ENCODE results near the gene PNRC2.

PNRC2 gene, protein sequence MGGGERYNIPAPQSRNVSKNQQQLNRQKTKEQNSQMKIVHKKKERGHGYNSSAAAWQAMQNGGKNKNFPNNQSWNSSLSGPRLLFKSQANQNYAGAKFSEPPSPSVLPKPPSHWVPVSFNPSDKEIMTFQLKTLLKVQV

DNA sequence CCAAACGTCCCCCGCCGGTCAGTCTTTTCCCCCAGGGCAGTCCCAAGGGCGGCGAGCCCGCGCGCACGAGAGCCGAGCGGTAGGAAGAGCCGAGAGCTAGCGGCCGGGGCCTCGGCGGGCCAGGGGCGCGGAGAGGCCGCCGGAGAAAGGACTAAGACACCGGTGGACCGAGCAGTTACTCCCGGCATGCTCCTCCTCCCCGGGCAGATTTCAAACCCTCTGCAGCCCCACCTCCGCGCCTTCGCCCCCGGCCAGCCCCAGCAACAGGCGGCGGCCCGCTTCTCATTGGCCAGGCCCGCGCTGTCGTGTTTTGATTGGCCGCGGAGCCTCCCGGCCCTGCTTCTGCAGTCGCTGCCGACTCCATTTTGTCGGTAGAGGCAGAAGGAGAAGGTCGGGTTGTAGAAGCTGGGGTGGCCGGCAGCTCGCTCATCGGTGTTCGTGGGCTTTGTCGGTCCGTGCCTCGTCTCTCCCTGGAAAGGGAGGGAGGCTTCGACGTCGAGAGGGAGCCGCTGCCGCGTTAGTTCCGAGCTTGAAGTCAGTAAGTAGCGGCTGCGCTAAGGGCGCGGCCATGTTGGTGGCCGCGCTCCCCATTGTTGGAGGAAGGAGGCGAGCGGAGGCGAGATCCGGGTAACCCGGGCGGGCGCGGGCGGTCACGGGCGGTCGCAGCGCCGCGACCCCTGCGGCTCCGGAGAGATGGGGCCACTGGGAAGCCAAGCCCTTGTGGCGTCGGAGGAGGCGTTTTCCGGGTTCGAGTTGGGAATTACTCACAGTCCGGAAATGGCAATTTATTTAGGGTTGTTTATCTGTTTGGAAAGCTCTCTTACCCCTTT lies at the start of gene PNRC2:
TSS of gene PNRC2 (plus strand) at position 368 of the 830 bp plus-strand sequence. CDS start 1,630 bp downstream, outside the sequence.
- Histone ChIP-seq H3K4me1 (ENCODE audit: insufficient read depth, low read length) (peaks cover 14% of the 10 kb centered on the region), H3K9me3 (ENCODE audit: control insufficient read depth, insufficient read depth, low read length) (no peaks in the 10 kb centered on the region), H3K9ac (ENCODE audit: low read depth, low read length) (peak within 1 kb of the TSS; percentile 95), H3K36me3 (ENCODE audit: insufficient read depth, low read length) (no peaks in the 10 kb centered on the region; the same call in none of the 2 replicates)

DNA sequence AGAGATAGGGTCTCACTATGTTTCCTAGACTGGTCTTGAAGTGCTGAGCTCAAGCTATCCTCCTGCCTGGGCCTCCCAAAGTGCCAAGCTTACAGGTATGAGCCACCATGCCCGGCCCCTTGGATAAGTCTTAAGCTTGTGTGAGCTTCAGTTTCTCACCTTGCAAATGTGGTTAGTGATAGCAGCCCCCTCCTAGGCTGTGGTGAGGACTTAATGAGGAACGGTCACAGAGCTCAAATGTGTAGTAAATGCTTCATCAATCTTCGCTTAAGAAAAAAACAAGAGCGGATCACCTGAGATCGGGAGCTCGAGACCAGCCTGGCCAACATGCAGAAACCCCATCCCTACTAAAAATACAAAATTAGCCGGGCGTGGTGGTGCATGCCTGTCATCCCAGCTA lies 49.5 kb upstream of the PNRC2 start:
- Histone ChIP-seq H3K9me3 (ENCODE audit: control insufficient read depth, insufficient read depth, low read length) (no peaks in the 10 kb centered on the region), H3K9ac (ENCODE audit: low read depth, low read length) (no peak overlapping the region), H3K36me3 (ENCODE audit: insufficient read depth, low read length) (no peaks in the 10 kb centered on the region), H3K4me1 (ENCODE audit: insufficient read depth, low read length) (peaks cover 3% of the 10 kb centered on the region; the same call in 1 of the 2 replicates)

DNA sequence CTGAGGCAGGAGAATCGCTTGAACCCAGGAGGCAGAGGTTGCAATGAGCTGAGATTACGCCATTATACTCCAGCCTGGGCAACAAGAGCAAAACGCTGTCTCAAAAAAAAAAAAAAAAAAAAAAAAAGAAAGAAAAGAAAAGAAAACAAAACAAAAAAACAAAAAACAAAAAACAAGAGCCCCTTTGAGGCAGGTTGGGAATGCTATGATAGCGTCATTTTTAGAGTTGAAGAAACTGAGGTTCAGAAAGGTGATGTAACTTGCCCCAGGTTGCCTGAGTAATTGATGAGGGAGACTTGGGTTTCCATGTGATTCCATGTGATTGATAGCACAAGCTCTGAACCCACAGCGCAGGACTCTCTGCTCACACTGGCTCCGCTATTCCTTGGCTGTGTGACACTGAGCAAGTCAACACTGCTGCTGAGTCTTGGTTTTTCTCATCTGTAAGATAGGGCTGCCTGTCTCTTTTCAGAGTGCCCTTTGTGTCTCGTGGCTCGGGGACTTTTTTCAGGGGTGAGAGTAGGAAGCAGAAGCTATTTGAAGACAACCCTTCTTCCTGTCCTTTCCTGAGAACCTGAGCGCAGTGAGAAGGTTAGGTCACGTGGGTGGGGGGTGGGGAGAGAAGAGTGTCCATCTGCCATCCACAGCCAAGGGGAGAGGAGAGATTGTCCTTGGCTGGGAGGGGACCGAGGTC lies 48.9 kb upstream of the PNRC2 start:
- H3K9me3 ChIP-seq (ENCODE audit: control insufficient read depth, insufficient read depth, low read length): no peaks in the 10 kb centered on the region
- no peak overlapping the region for H3K9ac ChIP-seq (ENCODE audit: low read depth, low read length)
- H3K36me3 ChIP-seq (ENCODE audit: insufficient read depth, low read length): no peaks in the 10 kb centered on the region
- H3K4me1 ChIP-seq (ENCODE audit: insufficient read depth, low read length): peaks cover 3% of the 10 kb centered on the region; the same call in 1 of the 2 replicates

DNA sequence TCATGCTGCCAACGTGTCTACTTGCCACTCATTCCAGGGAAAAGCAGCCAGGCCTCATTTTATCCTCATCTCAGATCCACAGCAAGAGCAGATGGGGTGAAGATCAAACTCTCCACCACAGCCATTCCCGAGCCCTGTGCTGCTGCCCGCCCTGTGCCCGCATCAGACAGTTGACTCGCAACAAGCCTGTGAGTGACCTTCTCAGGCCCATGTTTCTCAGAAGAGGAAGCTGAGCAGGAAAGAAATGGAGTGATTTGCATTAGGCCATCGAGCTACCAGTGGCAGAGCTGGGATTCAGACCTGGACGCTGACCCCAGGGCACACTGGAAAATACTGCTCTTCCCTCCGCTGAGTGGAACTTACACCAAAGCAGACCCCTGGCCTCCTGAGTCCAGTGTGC lies 47.7 kb upstream of the PNRC2 start:
- no peaks in the 10 kb centered on the region for H3K36me3 ChIP-seq (ENCODE audit: insufficient read depth, low read length)
- H3K9me3 ChIP-seq (ENCODE audit: control insufficient read depth, insufficient read depth, low read length): no peaks in the 10 kb centered on the region
- H3K4me1 ChIP-seq (ENCODE audit: insufficient read depth, low read length): peaks cover 3% of the 10 kb centered on the region; the same call in 1 of the 2 replicates
- H3K9ac ChIP-seq (ENCODE audit: low read depth, low read length): no peak overlapping the region

DNA sequence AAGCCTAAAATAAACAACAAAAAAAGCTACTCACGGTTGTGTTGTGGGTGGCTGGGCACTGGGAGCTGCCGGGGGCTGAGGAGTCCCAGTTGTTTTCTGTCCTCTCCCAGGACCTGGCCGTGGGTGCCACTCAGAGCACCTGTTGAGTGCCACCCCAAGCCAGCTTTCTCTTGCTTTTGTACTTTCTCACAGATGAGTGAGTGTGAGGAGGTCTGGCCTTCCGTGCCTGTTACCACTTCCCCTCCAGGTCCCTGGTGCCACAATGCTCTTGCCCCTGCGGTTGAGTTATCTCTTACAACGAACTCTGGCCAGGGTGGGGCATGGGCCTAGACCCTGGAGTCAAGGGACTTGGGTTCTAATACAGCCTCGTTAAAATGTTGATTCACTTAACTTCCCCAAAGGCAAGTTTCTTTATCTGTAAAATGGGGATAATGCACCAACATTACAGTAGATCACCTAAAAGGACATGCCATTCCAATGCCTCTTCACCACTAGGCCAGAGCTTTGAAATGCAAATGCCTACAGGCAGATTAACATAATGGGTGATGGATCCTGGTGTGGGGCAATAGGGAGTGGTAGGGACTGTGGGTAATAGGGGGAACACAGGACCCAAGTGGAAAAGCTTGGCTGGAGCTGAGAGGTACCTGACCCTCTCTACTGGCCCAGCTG lies 46.3 kb upstream of the PNRC2 start, which contains the start of gene CNR2:
TSS of gene CNR2 (minus strand) at position 151 of the 669 bp plus-strand sequence. CDS start 37,745 bp downstream, outside the sequence.
- no peak within 1 kb of the TSS for H3K9ac ChIP-seq (ENCODE audit: low read depth, low read length)
- H3K36me3 ChIP-seq (ENCODE audit: insufficient read depth, low read length): no peaks in the 10 kb centered on the region
- peaks cover 3% of the 10 kb centered on the region; the same call in 1 of the 2 replicates for H3K4me1 ChIP-seq (ENCODE audit: insufficient read depth, low read length)
- H3K9me3 ChIP-seq (ENCODE audit: control insufficient read depth, insufficient read depth, low read length): no peaks in the 10 kb centered on the region

DNA sequence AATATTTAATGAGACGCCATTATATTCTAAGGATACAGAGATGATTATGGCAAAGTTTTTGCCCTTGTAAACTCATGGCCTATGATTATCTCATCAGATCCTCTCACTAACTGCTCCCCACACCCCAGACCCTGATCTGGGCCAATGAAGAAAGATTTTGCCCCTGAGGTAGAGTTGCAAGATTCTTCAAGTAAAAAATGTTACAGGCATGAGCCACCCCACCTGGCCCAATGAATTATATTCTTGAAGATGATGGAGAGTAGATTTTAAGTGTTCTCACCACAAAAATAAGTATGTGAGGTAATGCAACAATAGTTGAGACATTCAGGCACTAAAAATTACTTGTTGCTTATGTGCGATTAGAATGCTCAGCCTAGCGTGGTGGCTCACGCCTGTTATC lies 44.7 kb upstream of the PNRC2 start:
- no peak overlapping the region for H3K9ac ChIP-seq (ENCODE audit: low read depth, low read length)
- H3K36me3 ChIP-seq (ENCODE audit: insufficient read depth, low read length): no peaks in the 10 kb centered on the region
- peaks cover 3% of the 10 kb centered on the region; the same call in 1 of the 2 replicates for H3K4me1 ChIP-seq (ENCODE audit: insufficient read depth, low read length)
- no peaks in the 10 kb centered on the region for H3K9me3 ChIP-seq (ENCODE audit: control insufficient read depth, insufficient read depth, low read length)

DNA sequence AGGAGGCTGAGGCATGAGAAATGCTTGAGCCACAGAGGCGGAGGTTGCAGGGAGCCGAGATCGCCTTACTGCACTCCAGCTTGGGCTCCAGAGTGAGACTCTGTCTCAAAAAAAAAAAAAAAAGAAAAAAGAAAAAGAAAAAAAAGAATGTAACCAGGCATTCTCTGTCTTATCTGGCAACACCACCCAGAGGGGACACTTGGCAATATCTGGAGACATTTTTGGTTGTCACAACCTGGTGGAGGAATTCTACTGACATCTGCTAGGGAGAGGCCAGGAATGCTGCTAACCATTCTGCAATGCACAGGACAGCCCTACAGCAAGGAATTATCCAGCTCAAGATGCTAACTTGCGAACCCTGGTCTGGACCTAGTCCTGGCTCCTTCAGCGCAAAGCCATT lies 44.2 kb upstream of the PNRC2 start:
- H3K36me3 ChIP-seq (ENCODE audit: insufficient read depth, low read length): no peaks in the 10 kb centered on the region
- H3K9ac ChIP-seq (ENCODE audit: low read depth, low read length): no peak overlapping the region
- peaks cover 3% of the 10 kb centered on the region; the same call in 1 of the 2 replicates for H3K4me1 ChIP-seq (ENCODE audit: insufficient read depth, low read length)
- H3K9me3 ChIP-seq (ENCODE audit: control insufficient read depth, insufficient read depth, low read length): no peaks in the 10 kb centered on the region

DNA sequence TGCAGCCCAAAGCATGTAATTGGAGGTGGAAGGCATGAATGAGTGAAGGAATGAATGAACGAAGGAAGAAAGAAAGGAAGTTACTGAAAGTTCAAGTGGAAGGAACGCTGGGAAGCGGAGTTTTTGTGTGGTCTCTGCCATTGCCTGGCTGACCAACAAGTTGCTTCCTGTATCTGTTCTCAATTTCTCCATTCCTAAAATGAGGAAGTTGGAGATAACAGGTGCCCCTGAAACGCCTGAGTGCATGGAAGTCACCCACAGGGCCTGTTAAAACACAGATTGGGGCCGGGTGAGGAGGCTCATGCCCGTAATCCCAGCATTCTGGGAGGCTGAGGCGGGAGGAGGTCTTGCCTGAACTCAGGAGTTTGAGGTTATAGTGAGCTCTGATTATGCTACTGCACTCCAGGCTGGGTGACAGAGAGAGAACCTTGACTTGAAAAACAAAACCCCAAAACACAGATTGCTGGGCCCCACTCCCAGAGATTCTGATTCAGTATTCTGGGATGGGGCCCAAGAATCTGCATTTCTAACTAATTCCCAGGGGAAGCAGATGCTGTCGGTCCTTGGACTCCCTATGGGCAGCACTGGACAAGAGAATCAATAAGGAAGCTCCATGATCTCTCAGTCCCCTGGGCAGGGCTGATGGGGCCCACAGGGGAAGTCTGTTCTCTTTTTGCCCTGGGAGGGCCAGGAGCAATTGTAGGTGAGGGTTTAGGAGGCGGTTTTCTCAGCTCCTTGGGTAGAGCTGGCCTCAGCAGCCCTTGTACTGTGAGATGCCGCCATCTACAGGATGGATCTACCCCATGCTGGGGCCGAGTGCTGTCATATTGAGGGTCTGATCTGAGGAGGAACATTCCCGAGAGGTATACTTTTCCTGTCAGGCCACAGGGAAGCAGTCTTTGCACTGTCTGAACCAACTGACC lies 43.2 kb upstream of the PNRC2 start:
- Histone ChIP-seq H3K4me1 (ENCODE audit: insufficient read depth, low read length) (peaks cover 3% of the 10 kb centered on the region; the same call in 1 of the 2 replicates), H3K9ac (ENCODE audit: low read depth, low read length) (no peak overlapping the region)

DNA sequence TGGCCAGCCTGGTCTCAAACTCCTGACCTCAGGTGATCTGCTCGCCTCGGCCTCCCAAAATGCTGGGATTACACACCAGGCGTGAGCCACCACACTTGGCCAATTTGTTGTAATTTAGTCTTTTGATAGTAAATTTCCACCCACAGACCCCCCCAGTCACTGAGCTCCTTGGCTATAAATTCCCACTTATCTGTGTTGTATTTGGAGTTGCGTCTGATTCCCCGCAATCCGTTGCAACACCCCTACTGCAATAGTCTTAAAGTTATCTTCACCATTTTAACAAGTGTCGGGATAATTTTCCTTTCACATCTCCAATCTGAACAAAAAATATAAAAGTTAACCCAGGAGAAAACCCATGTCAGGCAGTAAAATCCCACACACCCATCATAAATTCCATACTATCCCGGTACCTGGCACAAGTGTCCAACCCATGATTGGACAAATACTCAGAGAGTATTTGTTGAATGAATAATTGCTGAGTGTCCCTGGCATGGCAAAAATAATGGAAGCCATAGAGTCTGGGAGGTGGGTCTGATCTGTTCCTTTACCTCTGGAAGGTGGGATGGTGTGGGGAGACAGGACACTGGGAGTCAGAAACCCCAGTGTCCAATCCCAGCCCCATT lies 37.2 kb upstream of the PNRC2 start:
- Histone ChIP-seq H3K9ac (ENCODE audit: low read depth, low read length) (no peak overlapping the region), H3K9me3 (ENCODE audit: control insufficient read depth, insufficient read depth, low read length) (no peaks in the 10 kb centered on the region), H3K36me3 (ENCODE audit: insufficient read depth, low read length) (no peaks in the 10 kb centered on the region), H3K4me1 (ENCODE audit: insufficient read depth, low read length) (no peaks in the 10 kb centered on the region)

More for the DNA sequence above, 43.2 kb upstream of the PNRC2 start:
- Histone ChIP-seq H3K9me3 (ENCODE audit: control insufficient read depth, insufficient read depth, low read length) (no peaks in the 10 kb centered on the region), H3K36me3 (ENCODE audit: insufficient read depth, low read length) (no peaks in the 10 kb centered on the region)

DNA sequence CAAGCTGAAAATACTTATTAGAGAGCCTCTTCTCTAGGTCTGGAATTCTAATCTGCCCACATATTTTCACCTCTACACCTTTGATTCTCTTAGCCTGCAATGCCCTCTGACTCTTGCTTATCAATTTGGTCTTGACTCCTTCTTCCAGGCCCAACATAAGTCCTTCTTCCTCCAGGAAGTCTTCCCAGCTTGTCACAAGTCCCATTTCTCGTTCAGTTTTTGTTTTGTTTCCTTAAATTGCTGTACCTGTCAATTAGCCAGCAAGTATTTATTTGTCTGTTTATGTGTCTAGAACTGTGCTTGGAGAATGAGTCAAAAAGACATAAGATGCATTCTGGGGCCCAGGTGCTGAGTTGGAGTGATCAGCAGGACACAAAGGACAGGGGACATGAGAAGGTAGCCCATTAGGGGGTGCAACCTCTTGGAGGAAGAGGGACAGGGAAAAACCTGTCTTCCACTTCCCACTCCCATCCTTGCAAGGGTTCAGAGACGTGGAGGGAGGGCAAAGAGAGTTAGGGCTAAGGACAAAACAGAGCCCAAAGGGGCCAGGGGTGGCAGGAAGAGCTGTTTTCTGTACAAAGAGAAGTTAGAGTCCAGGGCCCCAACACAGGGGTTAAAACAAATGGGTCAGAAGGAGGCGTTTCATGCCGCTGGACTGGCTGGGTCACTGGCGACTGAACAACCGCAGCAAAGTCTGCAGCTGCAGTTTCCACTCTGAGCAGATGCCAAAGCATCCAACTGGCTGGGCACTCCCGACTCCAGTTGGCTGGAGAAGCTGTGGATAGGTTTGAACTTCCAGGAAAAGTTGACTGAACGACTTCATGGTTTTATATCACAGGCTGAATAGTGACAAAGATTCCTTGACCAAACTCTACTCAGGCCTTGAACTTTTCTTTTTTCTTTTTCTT lies 35.8 kb upstream of the PNRC2 start:
- no peaks in the 10 kb centered on the region for H3K4me1 ChIP-seq (ENCODE audit: insufficient read depth, low read length)
- H3K36me3 ChIP-seq (ENCODE audit: insufficient read depth, low read length): no peaks in the 10 kb centered on the region
- H3K9ac ChIP-seq (ENCODE audit: low read depth, low read length): no peak overlapping the region
- no peaks in the 10 kb centered on the region for H3K9me3 ChIP-seq (ENCODE audit: control insufficient read depth, insufficient read depth, low read length)

DNA sequence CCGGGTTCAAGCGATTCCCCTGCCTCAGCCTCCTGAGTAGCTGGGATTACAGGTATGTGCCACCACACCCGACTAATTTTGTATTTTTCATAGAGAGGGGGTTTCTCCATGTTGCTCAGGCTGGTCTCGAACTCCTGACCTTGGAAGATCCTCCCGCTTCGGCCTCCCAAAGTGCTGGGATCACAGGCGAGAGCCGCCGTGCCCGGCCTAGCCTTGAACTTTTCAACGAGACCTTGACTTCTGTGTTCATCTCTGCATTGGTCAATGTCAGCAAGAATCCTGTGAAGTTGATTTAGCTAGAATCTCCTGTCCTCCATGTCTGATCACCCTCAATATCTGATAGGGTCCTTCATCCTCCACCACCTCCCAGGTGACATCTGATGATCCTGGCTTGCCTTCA lies 35.0 kb upstream of the PNRC2 start:
- H3K9me3 ChIP-seq (ENCODE audit: control insufficient read depth, insufficient read depth, low read length): no peaks in the 10 kb centered on the region
- H3K9ac ChIP-seq (ENCODE audit: low read depth, low read length): no peak overlapping the region
- H3K4me1 ChIP-seq (ENCODE audit: insufficient read depth, low read length): no peaks in the 10 kb centered on the region

DNA sequence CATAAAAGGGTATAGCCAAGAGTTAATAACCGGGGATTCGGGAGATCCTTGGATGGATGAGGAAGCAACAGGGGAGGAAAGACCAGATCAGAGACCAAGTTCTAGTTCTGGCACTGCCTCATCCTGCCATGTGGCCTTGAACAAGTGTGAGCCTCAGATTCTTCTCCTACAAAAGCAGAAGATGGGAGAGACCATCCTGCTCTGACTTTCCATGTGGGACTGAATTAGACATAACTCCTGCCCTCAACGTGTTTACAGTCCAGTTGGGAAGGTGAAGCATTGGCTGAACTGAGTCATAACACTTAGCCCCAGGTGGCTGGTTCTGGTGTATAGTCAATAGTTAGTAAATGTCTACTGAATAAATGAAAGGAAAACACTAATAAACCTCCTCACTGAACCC lies 34.3 kb upstream of the PNRC2 start:
- H3K4me1 ChIP-seq (ENCODE audit: insufficient read depth, low read length): no peaks in the 10 kb centered on the region
- H3K36me3 ChIP-seq (ENCODE audit: insufficient read depth, low read length): no peaks in the 10 kb centered on the region
- no peaks in the 10 kb centered on the region for H3K9me3 ChIP-seq (ENCODE audit: control insufficient read depth, insufficient read depth, low read length)
- no peak overlapping the region for H3K9ac ChIP-seq (ENCODE audit: low read depth, low read length)

More for the DNA sequence above, 35.0 kb upstream of the PNRC2 start:
- no peaks in the 10 kb centered on the region for H3K36me3 ChIP-seq (ENCODE audit: insufficient read depth, low read length)

Data from ES-I3 (cell line).